SK-N-SH (cell line): ENCODE results near the gene GAB2. TPM values are rescaled to one million over a fixed set of nuclear protein-coding genes. Genes with fewer than 3 reads are reported as not detected.

Experiments used
- CTCF ChIA-PET: fragments of 300-600, 350-600 bp; formaldehyde crosslinking; extraction: SDS; loops from one replicate; lab custom pipeline; 2021; lab: Yijun Ruan, JAX
- POLR2A ChIA-PET: fragments of 350-600 bp; sonication (Branson Sonifier 250); formaldehyde crosslinking; extraction: SDS; loops from one replicate; lab custom pipeline; 2020; ENCODE audit warnings: antibody characterized with exemption, inconsistent platforms; lab: Yijun Ruan, JAX
- DNase-seq: peaks from one replicate; pipeline ENCODE4 v3.0.0; 2012
- H2AFZ ChIP-seq: fragments of 200-600 bp; sonication (generic); 2 replicates; pipeline ENCODE4 v1.8.1; 2016; ENCODE audit warnings: antibody characterized with exemption, mild to moderate bottlenecking, low read depth
- H3F3A ChIP-seq: fragments of 200-600 bp; sonication (generic); replicated peaks from 2 replicates; pipeline ENCODE3; 2016; ENCODE audit warnings: antibody characterized with exemption, mild to moderate bottlenecking; ENCODE audit not compliant: insufficient read depth
- H3K27ac ChIP-seq, 2 experiments: fragments of 200-500 bp in 1 of 2; fragments of 200-600 bp in 1 of 2; sonication (Bioruptor generic) in 1 of 2; sonication (generic), shearing (Covaris generic) in 1 of 2; 2 replicates each; pipeline versions ENCODE4 v1.5.1 to v1.6.1; 2014 to 2016; ENCODE audit warnings: low read depth in 2 of 2, inconsistent platforms in 1 of 2, low read length in 1 of 2, mild to moderate bottlenecking in 1 of 2, mixed read lengths in 1 of 2
- H3K27me3 ChIP-seq: fragments of 200-600 bp; sonication (generic), shearing (Covaris generic); 2 replicates; pipeline ENCODE4 v1.6.1; 2016; ENCODE audit warnings: mixed run types; ENCODE audit not compliant: insufficient read depth
- H3K36me3 ChIP-seq, 2 experiments: fragments of 200-500 bp in 1 of 2; fragments of 200-600 bp in 1 of 2; sonication (Bioruptor generic) in 1 of 2; sonication (generic) in 1 of 2; replicated peaks in 1 of 2; 2 replicates each; pipeline versions ENCODE3 to v1.5.1; 2014 to 2016; ENCODE audit warnings: low read length in 1 of 2, mild to moderate bottlenecking in 1 of 2; ENCODE audit not compliant: insufficient read depth in 2 of 2, control insufficient read depth in 1 of 2
- H3K4me1 ChIP-seq, 2 experiments: fragments of 200-500 bp in 1 of 2; fragments of 200-600 bp in 1 of 2; sonication (Bioruptor generic) in 1 of 2; sonication (generic), shearing (Covaris generic) in 1 of 2; 2 replicates each; pipeline versions ENCODE4 v1.5.1 to v1.6.1; 2014 to 2016; ENCODE audit warnings: low read depth in 1 of 2, low read length in 1 of 2, mixed run types in 1 of 2; ENCODE audit not compliant: insufficient read depth in 2 of 2, control insufficient read depth in 1 of 2
- H3K4me2 ChIP-seq: fragments of 200-600 bp; sonication (generic), shearing (Covaris generic); 2 replicates; pipeline ENCODE4 v1.6.1; 2017; ENCODE audit warnings: mixed run types
- H3K4me3 ChIP-seq, 2 experiments: fragments of 200-500 bp in 1 of 2; fragments of 200-600 bp in 1 of 2; sonication (Bioruptor generic) in 1 of 2; sonication (generic), shearing (Covaris generic) in 1 of 2; 2 replicates each; pipeline versions ENCODE4 v1.5.1 to v1.8.1; 2014 to 2016; ENCODE audit warnings: low read depth in 2 of 2, inconsistent platforms in 1 of 2, low read length in 1 of 2, mild to moderate bottlenecking in 1 of 2, mixed read lengths in 1 of 2, moderate library complexity in 1 of 2
- H3K79me2 ChIP-seq: fragments of 200-600 bp; sonication (generic); 2 replicates; pipeline ENCODE4 v1.8.1; 2017; ENCODE audit warnings: mild to moderate bottlenecking; ENCODE audit not compliant: insufficient read depth
- H3K9ac ChIP-seq: fragments of 200-600 bp; sonication (generic); 2 replicates; pipeline ENCODE4 v1.6.1; 2017; ENCODE audit warnings: mixed run types
- H3K9me2 ChIP-seq: fragments of 200-600 bp; sonication (generic); 2 replicates; pipeline ENCODE4 v1.6.1; 2017; ENCODE audit warnings: mixed run types
- H3K9me3 ChIP-seq: fragments of 200-600 bp; sonication (generic); 2 replicates; pipeline ENCODE4 v1.6.1; 2017; ENCODE audit warnings: mixed run types, mild to moderate bottlenecking, moderate library complexity
- H4K20me1 ChIP-seq: fragments of 200-600 bp; sonication (generic); 2 replicates; pipeline ENCODE4 v1.6.1; 2017; ENCODE audit warnings: mild to moderate bottlenecking, mixed run types; ENCODE audit not compliant: insufficient read depth
- CHD2 ChIP-seq: fragments of 150-350 bp; IDR thresholded peaks from 2 replicates; pipeline ENCODE4 v1.6.1; 2018; ENCODE audit warnings: low read length; ENCODE audit not compliant: partially characterized antibody
- FOXJ3 ChIP-seq: sonication (generic); formaldehyde crosslinking; IDR thresholded peaks from 2 replicates; pipeline ENCODE4 v1.5.1; 2020; ENCODE audit warnings: mild to moderate bottlenecking, missing genetic modification reagents
- GABPA ChIP-seq: IDR thresholded peaks from 2 replicates; pipeline ENCODE4 v1.4.0; 2012; ENCODE audit warnings: low read depth, mild to moderate bottlenecking
- GATA2 ChIP-seq: sonication (generic); formaldehyde crosslinking; IDR thresholded peaks from 2 replicates; pipeline ENCODE4 v1.5.0; 2020; ENCODE audit warnings: mild to moderate bottlenecking, missing genetic modification reagents
- MEF2A ChIP-seq: IDR thresholded peaks from 2 replicates; pipeline ENCODE4 v1.4.0; 2012; ENCODE audit warnings: low read depth, borderline replicate concordance
- MXI1 ChIP-seq: IDR thresholded peaks from 2 replicates; pipeline ENCODE4 v1.6.1; 2012; ENCODE audit warnings: mild to moderate bottlenecking, low read depth, low read length, improper control_type of control experiment
- NRF1 ChIP-seq: IDR thresholded peaks from 2 replicates; pipeline ENCODE4 v1.6.1; 2012; ENCODE audit warnings: low read depth, mild to moderate bottlenecking, low read length
- RAD21 ChIP-seq: IDR thresholded peaks from 2 replicates; pipeline ENCODE4 v1.6.1; 2012; ENCODE audit warnings: mild to moderate bottlenecking, low read length
- RCOR1 ChIP-seq: fragments of 150-350 bp; IDR thresholded peaks from 2 replicates; pipeline ENCODE4 v1.6.1; 2017; ENCODE audit warnings: antibody characterized with exemption, low read length
- RFX5 ChIP-seq: IDR thresholded peaks from 2 replicates; pipeline ENCODE4 v1.6.1; 2012; ENCODE audit warnings: mild to moderate bottlenecking, improper control_type of control experiment, low read length
- TCF12 ChIP-seq: IDR thresholded peaks from 2 replicates; pipeline ENCODE4 v1.4.0; 2012
- TEAD4 ChIP-seq: IDR thresholded peaks from 2 replicates; pipeline ENCODE4 v1.4.0; 2012; ENCODE audit warnings: mild to moderate bottlenecking, borderline replicate concordance; ENCODE audit not compliant: insufficient read depth
- YY1 ChIP-seq: IDR thresholded peaks from 2 replicates; pipeline ENCODE4 v1.4.0; 2012; ENCODE audit warnings: low read depth, mild to moderate bottlenecking
- WGBS: methylation state at CpG from one replicate; pipeline ENCODE4 v1.1.6; 2017; ENCODE audit warnings: low lambda C conversion rate; 5-methylcytosine and 5-hydroxymethylcytosine counted together
- polyA plus RNA-seq, 3 experiments: library from polyadenylated mRNA; depleted of rRNA; stranded (reverse); fragments of >200 nt; gene quantifications; 2 replicates each; pipeline ENCODE4 v1.2.3, GENCODE V29; 2012
- TF ChIP-seq, protein P1 (sequence below): fragments of 200-600 bp; sonication (generic); IDR thresholded peaks from 2 replicates; pipeline ENCODE4 v1.6.1; 2017; ENCODE audit warnings: antibody characterized with exemption, mild to moderate bottlenecking, moderate library complexity
- TF ChIP-seq, protein P2 (sequence below): IDR thresholded peaks from 2 replicates; pipeline ENCODE4 v1.4.0; 2012; ENCODE audit warnings: low read depth, borderline replicate concordance
- TF ChIP-seq, protein P3 (sequence below): IDR thresholded peaks from 2 replicates; pipeline ENCODE4 v1.4.0; 2012; ENCODE audit warnings: low read depth, borderline replicate concordance
- TF ChIP-seq, protein P4 (sequence below): fragments of 150-350 bp; IDR thresholded peaks from 2 replicates; pipeline ENCODE4 v1.6.1; 2016; ENCODE audit warnings: mild to moderate bottlenecking, low read depth, low read length
- TF ChIP-seq, protein P5 (sequence below): IDR thresholded peaks from 2 replicates; pipeline ENCODE4 v1.6.1; 2012; ENCODE audit warnings: mild to moderate bottlenecking, low read depth, low read length, moderate library complexity
- TF ChIP-seq, protein P6 (sequence below): IDR thresholded peaks from 2 replicates; pipeline ENCODE4 v1.4.0; 2012; ENCODE audit warnings: low read depth

The GAB2 gene
- polyA plus RNA-seq, 1 of the 3 experiments (the other 2 are of a cell fraction), result 5.6 TPM

DNA sequence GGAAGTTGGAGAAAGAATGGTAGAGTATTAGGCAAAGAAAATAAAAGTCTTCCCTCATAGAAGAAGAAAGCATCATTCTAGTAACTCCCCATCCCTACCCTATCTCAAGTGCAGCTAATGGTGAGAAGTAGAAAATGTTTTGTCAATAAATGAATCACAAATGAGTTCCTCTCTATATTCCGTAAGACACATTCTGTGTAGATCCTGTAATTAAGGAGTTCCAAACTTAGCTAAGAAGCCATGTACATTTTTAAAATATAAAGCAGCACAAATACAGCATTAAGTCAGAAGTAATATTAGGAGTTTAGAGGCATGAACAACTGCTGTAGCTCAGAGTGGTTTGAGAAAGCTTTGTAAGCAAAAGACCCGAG, 80.1 kb downstream of the GAB2 start:
- no peak overlapping the region for H3K4me2 ChIP-seq
- no peaks in the 10 kb centered on the region for H3F3A ChIP-seq
- no peak overlapping the region for H2AFZ ChIP-seq
- no peak overlapping the region for H3K27ac ChIP-seq
- no peak overlapping the region for H3K4me3 ChIP-seq
- H4K20me1 ChIP-seq, result no peaks in the 10 kb centered on the region
- H3K36me3 ChIP-seq, result no peaks in the 10 kb centered on the region
- no peaks in the 10 kb centered on the region for H3K9me2 ChIP-seq
- 88% methylated on average over 2 of the region's 2 CpGs for WGBS
- CTCF ChIA-PET, result interaction anchor here (0.7 kb wide), 1 partner anchor 179 kb away, joined by 3 read pairs; no protein-coding TSS in a partner anchor
- no peaks in the 10 kb centered on the region for H3K9me3 ChIP-seq
- H3K9ac ChIP-seq, result no peak overlapping the region
- POLR2A ChIA-PET, result no interaction called here
- no peak for DNase-seq
- no peaks in the 10 kb centered on the region for H3K27me3 ChIP-seq
- H3K79me2 ChIP-seq, result peaks cover 10% of the 10 kb centered on the region
- TF ChIP-seq MXI1, result no peak
- no peak for TF ChIP-seq RAD21
- TF ChIP-seq, protein P1, sequence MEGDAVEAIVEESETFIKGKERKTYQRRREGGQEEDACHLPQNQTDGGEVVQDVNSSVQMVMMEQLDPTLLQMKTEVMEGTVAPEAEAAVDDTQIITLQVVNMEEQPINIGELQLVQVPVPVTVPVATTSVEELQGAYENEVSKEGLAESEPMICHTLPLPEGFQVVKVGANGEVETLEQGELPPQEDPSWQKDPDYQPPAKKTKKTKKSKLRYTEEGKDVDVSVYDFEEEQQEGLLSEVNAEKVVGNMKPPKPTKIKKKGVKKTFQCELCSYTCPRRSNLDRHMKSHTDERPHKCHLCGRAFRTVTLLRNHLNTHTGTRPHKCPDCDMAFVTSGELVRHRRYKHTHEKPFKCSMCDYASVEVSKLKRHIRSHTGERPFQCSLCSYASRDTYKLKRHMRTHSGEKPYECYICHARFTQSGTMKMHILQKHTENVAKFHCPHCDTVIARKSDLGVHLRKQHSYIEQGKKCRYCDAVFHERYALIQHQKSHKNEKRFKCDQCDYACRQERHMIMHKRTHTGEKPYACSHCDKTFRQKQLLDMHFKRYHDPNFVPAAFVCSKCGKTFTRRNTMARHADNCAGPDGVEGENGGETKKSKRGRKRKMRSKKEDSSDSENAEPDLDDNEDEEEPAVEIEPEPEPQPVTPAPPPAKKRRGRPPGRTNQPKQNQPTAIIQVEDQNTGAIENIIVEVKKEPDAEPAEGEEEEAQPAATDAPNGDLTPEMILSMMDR, result no peak
- TF ChIP-seq RFX5, result no peak
- no peak for TF ChIP-seq TEAD4
- TF ChIP-seq RCOR1, result no peak
- TF ChIP-seq FOXJ3 (CRISPR knock-in tag), result no peak
- TF ChIP-seq, protein P2, sequence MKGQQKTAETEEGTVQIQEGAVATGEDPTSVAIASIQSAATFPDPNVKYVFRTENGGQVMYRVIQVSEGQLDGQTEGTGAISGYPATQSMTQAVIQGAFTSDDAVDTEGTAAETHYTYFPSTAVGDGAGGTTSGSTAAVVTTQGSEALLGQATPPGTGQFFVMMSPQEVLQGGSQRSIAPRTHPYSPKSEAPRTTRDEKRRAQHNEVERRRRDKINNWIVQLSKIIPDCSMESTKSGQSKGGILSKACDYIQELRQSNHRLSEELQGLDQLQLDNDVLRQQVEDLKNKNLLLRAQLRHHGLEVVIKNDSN, result no peak
- TF ChIP-seq CHD2, result no peak
- TF ChIP-seq TCF12, result no peak
- TF ChIP-seq MEF2A, result no peak
- TF ChIP-seq, protein P3, sequence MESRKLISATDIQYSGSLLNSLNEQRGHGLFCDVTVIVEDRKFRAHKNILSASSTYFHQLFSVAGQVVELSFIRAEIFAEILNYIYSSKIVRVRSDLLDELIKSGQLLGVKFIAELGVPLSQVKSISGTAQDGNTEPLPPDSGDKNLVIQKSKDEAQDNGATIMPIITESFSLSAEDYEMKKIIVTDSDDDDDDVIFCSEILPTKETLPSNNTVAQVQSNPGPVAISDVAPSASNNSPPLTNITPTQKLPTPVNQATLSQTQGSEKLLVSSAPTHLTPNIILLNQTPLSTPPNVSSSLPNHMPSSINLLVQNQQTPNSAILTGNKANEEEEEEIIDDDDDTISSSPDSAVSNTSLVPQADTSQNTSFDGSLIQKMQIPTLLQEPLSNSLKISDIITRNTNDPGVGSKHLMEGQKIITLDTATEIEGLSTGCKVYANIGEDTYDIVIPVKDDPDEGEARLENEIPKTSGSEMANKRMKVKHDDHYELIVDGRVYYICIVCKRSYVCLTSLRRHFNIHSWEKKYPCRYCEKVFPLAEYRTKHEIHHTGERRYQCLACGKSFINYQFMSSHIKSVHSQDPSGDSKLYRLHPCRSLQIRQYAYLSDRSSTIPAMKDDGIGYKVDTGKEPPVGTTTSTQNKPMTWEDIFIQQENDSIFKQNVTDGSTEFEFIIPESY, result no peak
- TF ChIP-seq NRF1, result no peak
- TF ChIP-seq GATA2 (CRISPR knock-in tag), result no peak
- TF ChIP-seq YY1, result no peak
- TF ChIP-seq, protein P4, sequence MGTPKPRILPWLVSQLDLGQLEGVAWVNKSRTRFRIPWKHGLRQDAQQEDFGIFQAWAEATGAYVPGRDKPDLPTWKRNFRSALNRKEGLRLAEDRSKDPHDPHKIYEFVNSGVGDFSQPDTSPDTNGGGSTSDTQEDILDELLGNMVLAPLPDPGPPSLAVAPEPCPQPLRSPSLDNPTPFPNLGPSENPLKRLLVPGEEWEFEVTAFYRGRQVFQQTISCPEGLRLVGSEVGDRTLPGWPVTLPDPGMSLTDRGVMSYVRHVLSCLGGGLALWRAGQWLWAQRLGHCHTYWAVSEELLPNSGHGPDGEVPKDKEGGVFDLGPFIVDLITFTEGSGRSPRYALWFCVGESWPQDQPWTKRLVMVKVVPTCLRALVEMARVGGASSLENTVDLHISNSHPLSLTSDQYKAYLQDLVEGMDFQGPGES, result no peak
- TF ChIP-seq, protein P5, sequence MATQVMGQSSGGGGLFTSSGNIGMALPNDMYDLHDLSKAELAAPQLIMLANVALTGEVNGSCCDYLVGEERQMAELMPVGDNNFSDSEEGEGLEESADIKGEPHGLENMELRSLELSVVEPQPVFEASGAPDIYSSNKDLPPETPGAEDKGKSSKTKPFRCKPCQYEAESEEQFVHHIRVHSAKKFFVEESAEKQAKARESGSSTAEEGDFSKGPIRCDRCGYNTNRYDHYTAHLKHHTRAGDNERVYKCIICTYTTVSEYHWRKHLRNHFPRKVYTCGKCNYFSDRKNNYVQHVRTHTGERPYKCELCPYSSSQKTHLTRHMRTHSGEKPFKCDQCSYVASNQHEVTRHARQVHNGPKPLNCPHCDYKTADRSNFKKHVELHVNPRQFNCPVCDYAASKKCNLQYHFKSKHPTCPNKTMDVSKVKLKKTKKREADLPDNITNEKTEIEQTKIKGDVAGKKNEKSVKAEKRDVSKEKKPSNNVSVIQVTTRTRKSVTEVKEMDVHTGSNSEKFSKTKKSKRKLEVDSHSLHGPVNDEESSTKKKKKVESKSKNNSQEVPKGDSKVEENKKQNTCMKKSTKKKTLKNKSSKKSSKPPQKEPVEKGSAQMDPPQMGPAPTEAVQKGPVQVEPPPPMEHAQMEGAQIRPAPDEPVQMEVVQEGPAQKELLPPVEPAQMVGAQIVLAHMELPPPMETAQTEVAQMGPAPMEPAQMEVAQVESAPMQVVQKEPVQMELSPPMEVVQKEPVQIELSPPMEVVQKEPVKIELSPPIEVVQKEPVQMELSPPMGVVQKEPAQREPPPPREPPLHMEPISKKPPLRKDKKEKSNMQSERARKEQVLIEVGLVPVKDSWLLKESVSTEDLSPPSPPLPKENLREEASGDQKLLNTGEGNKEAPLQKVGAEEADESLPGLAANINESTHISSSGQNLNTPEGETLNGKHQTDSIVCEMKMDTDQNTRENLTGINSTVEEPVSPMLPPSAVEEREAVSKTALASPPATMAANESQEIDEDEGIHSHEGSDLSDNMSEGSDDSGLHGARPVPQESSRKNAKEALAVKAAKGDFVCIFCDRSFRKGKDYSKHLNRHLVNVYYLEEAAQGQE, result no peak
- TF ChIP-seq GABPA, result no peak
- TF ChIP-seq, protein P6, sequence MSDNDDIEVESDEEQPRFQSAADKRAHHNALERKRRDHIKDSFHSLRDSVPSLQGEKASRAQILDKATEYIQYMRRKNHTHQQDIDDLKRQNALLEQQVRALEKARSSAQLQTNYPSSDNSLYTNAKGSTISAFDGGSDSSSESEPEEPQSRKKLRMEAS, result no peak
- peaks cover 0 to 2% of the 10 kb centered on the region in 2 experiments; a peak in 2 of 4 replicates for H3K4me1 ChIP-seq
